T-helper 2 cell (primary cell): Measurements from ENCODE around the gene TMEM198.
A peak's percentile ranks its signal among the peaks of the same experiment; 100 is the strongest.

Experiments
- DNase-seq, 5 experiments: peaks; one replicate each; pipeline versions ENCODE4 v3.0.0 to v3.0.0-alpha.2; 2012 to 2022

Gene TMEM198

DNA sequence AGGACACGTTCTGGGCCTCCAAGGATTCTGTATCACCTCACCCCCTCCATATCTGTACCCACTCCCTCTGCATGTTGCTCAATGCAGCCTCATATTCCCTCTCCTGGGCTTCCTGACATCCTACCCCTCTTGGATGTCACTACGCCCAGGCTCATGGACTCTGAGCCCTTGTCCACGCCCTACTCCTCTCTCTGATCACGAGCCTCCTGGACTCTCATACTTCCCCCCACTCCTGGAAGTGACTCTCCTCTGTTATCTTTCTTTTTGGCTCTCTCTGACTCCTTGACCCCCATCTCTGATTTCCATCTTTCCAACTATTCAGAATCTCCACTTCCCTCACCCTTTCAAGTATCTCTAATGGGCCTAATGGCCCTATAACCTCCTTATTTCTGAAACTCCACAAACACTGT, 2.1 kb downstream of the TMEM198 start:
- DNase-seq, result no peak

- no peak for DNase-seq
Measured at GRCh38 chr2:219547621-219548020, 3.8 kb downstream of the TMEM198 start.

DNA sequence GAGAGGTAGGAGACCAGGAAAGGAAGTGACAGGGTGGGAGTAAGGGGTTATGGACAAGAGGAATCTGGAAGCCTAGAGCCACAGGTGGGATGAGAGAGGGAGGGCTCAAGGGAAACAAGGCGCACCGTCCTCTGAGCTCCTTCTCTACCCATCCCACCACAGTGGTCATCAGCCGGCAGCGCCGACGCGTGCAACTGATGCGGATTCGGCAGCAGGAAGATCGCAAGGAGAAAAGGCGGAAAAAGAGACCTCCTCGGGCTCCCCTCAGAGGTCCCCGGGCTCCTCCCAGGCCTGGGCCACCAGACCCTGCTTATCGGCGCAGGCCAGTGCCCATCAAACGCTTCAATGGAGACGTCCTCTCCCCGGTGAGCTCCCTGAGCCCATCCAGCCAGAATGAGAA, 5.2 kb downstream of the TMEM198 start:
- DNase-seq, result no peak

DNA sequence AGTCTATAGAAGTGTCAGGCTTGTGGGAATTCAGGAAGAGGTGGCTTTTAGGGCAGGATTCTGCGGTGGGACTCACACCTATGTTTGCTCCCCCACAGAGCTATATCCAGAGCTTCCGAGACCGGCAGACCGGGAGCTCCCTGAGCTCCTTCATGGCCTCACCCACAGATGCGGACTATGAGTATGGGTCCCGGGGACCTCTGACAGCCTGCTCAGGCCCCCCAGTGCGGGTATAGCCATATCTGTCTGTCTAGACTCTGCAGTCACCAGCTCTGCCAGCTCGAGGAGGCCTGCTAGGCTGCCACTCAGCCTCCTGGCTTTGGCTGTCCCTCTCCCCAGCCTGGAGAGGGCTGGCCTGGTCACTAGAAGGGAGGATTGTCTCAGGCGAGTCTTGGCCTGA, 5.8 kb downstream of the TMEM198 start:
- no peak for DNase-seq

GRCh38 chr2:219551441-219552381, 7.9 kb downstream of the TMEM198 start:
- peak in 1 of 5 experiments; percentile 19 for DNase-seq

DNA sequence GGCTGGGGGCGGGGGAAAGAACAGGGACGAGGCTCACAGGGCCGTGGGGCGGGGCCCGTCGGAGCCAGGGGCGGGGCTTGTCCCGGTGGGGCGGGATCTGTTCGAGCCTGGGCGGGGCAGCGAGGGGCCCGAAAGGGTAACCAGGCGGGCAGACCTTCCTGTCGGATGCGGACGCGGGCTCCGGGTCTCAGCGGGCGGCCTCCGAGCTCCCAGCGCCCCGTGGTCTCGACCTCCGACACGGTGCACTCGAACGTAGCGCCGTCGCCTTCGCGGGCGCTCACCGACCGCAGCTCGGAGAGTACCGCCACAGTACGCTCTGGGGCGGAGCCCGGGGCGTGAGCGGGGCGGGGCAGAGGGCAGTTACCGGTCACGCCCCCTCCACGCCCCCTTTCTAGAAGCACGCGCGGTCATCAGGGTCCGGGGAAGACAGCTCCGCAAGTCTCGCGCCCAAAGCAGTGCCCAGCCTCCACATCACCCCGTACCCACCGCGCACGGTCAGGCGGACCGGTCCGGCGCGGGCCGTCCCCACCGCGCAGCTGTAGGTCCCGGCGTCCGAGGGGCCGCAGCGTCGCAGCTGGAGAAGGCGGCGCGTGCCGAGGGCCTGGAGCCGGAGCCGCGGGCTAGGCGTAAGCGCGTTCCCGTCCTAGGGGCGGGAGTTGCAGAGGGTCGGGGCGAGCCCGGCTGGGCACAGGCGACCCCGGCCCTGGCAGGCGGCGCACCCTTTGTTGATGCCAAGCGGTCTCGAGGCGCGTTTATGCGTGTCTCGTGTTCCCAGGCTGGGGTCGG, 8.7 kb downstream of the TMEM198 start:
- peak; percentile 61 to 78 (median 67) for DNase-seq

DNA sequence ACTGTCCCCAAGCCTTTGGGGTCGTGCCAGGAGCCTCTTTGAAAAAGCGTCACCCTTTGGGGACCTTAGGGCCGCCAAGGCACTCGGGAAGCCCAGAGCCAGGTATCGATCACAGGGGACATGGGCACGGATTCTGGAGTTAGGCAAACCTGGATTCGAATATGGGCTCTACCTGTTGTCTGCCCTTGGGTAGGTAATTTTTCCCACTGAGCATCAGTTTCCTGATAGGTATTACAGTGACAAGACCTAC, 9.3 kb downstream of the TMEM198 start:
- DNase-seq, result no peak

DNA sequence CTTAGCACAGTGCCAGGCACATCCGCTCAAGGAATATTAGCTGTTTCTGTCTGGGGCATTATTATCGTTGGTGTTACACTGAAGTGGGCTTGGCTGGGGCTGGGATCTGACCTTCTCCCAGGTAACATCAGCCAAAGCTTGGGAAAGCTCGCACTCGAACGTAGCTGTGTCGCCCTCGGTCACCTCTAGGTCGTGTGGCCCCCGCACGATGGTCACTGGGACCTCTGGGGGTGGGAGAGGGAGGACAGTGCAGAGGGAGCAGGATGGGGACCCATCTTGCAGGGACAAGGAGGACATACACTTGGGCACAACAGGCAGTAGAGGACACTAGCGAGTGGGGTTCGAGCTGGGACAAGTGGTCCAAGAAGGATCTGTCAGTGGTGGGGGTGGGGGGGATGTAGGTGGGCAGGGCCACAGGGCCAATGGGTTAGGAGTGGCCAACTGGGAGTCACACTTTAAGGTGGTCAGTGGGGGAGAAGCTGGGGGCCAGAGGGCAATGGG, 9.7 kb downstream of the TMEM198 start:
- no peak for DNase-seq

- no peak for DNase-seq
Measured at GRCh38 chr2:219554350-219554749, 10.5 kb downstream of the TMEM198 start.

DNA sequence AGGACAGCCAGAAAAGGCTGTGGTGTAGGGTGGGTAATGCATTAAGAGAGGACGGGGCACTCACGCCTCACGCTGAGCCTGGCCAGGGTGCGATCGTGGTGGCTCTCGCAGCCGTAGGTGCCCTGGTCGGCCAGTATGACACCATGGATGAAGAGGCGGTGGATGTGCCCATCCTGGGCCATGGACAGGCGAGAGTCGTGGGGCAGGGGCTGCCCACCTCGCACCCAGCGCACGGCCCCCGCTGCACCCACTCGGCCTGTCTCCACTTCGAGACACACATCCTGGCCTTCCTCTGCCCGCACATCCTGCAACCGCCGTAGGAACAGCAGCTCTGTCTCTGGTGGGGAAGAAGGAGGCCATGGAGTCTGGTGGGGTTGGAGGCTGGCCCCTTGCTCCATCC, 12.1 kb downstream of the TMEM198 start:
- DNase-seq, result no peak

- DNase-seq, result no peak
Measured at GRCh38 chr2:219556413-219556812, 12.6 kb downstream of the TMEM198 start.

GRCh38 chr2:219557320-219557719, 13.5 kb downstream of the TMEM198 start:
- DNase-seq, result no peak

DNA sequence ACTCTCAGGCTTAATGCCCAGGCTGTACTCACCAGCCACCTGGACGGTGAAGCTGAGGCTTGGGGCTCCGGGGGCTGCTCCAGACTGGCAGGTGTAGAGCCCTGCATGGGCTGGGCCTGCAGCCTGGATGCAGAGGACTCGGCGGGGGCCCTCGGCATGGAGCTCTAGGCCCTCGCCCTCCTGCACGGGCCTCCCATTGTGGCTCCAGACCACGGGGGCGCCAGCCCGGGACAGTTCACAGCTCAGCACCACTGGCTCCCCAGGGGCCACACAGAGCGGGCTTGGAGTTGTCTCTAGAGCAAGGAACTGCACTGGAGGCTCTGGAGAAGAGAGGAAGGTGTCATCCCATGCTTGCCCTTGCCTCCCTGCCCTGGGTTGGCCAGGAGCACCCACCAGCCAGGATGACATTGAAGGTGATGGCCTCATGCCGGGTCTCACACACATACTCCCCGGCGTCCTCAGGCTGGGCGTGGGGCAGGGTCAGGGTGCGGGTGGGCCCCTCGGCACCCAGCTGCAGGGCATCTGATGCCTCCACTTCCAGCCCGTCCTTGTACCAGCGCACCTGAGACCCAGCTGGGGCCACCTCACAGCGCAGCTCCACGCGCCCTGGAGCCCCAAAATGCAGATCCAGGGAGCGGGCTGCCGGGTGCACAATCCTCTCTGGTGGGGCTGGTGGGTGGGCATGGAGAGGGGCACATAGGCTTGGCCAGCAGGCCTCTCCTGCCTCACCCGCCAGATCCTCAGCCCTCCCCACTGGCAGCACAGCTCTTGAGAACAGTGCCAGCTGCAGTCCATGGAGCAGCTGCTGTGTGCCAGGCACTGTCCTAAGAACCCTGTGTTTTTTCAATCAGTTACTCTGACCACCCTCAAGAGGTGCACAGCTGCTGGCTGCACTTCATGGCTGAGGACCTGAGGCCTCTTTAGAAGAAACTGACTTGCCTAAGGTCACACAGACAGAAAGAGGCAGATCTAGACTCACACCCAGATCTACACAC, 14.3 kb downstream of the TMEM198 start:
- no peak for DNase-seq

DNA sequence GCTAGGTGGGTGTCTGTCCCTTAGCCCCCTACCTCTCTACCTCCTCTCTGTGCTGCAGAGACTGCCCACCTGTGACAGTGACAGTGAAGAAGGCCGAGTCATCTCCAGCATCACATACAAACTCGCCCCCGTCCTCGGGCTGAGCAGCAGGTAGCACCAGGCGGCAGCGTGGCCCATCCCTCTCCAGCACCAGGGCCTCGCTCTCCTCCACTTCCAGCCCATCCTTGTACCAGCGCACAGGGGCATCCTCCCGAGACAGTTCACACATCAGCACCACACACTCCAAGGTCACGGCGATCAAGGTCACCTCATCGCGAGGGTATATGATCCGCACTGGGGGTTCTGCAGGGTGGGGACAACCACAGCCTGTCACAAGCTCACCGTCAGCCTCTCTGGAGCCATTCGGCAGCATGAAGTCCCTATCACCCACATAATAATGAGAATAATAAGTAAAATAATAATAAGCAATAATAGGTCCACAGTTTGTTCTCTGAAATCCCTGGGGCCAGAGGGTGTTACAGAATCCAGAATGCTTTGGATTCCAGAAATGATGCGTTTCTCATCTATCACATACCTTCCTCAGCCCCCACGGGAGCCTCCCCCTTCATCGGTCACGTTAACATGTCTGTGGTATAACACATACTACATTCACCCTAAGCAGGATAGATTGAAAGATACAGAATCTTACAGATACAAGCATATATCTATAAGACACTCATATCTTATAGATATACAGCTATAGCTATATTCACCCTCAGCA, 15.5 kb downstream of the TMEM198 start:
- DNase-seq, result no peak

- DNase-seq, result no peak
Measured at GRCh38 chr2:219560037-219560892, 16.4 kb downstream of the TMEM198 start.

- DNase-seq, result no peak
Measured at GRCh38 chr2:219560893-219561178, 17.0 kb downstream of the TMEM198 start.

DNA sequence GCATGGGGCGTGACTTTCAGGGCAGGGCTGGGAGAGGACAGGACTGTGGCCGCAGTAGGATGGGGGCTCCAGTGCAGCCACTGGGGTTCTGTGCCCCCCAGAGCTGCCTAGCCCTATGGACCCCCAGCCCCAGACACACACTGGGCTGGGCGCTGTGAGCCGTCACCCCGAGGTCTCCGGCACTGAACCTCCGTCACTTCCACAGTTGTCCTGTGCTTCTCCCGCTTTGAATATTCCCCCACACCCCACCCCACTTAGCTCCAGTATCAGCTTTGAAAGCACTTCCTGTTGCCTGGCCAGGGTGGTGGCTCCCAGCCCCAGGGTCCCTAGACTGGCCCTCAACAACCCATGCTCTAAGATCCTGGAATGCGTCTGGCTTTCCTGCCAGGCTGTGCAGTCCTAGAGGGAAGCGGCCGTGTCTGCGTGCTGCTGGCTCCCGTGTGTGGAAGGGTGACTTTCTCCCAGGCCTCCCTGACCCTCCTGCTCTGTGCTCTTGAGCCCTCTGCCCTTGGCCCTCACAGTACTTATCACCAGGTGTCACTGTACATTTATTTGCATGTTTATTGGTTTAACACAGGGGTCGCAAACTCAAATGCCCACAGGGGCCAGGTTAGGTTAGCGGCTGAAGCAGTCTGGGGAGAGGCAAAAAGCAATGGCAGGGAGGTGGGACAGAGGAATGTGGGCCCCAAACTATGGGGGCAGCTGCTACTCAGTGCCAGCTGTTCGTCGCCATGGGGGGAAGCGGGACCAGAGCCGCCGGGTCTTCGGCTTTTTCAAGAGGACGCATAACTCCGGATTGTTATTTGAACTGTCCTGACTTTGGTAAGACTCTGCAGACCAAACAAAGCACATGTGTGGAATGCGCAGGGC, 17.6 kb downstream of the TMEM198 start:
- no peak for DNase-seq

DNA sequence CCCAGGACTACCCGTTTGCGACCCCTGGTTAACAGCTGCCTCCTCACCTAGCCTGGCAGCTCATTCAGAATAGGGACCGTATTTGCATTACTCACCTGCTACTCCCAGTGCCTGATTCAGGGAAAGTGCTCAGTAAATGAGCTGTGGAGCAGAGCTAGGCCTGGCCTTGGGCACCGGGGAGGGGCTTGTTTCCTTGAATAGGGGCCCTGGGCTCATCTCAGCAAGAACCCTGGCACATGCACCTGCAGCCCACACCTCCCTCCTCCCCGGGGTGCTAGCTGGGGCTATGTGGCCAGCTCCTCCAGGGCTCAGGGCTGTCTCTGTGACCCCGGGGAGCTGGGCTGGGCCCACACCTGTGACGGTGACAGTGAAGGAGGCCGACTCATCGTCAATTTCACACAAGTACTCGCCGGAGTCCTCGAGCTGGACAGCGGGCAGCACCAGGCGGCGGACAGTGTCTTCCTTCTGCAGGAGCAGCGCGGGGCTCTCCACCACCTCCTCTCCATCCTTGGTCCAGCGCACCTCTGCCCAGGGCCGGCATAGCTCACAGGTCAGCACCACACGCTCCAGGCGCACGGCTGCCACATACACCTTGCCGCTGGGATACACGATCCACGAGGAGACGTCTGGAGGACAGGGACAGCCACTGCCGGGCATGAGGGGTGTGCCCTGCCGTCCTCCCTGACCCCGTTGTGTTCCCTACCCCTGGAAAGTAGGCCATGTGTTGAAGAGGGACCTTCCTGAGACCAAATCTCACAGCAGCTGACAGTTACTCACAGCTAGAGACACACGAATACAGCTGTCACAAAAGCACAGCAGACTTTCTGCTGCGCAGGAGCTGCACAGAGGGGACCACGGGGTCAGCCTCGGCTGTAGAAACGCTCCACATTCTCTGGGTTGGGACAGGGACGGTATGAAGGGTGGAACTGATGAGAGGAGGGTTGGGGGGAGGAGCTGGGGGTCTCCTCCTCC, 18.5 kb downstream of the TMEM198 start:
- DNase-seq, result no peak
